OCI-LY7 (cell line): ENCODE data around the gene WDR31. TPM values are rescaled to one million over a fixed set of nuclear protein-coding genes. Genes with fewer than 3 reads are reported as not detected.

Experiments
- BruUV-seq: library from RNA; stranded (reverse); fragments of 400-500 nt; replicated peaks from 2 replicates; lab custom pipeline; 2021; lab: Mats Ljungman, UMichigan
- CTCF ChIA-PET: fragments of 300-600 bp; sonication (Branson Sonifier 250); formaldehyde crosslinking; loops from one replicate; lab custom pipeline; 2022; ENCODE audit warnings: antibody characterized with exemption; ENCODE audit not compliant: unreplicated experiment; lab: Charles Lee
- POLR2A ChIA-PET: fragments of 300-600 bp; sonication (Branson Sonifier 250); formaldehyde crosslinking; loops from one replicate; lab custom pipeline; 2022; ENCODE audit warnings: antibody characterized with exemption; lab: Charles Lee
- DNase-seq: peaks from one replicate; pipeline ENCODE4 v3.0.0-alpha.2; 2015; ENCODE audit warnings: low spot score
- H2AFZ ChIP-seq: fragments of 200-600 bp; sonication (generic), shearing (Covaris generic); 2 replicates; pipeline ENCODE4 v1.6.1; 2014; ENCODE audit warnings: mild to moderate bottlenecking, antibody characterized with exemption, low read length, moderate library complexity
- H3K27ac ChIP-seq: fragments of 200-600 bp; sonication (generic); 2 replicates; pipeline ENCODE4 v1.5.1; 2014; ENCODE audit warnings: mixed run types, low read depth, mild to moderate bottlenecking, moderate library complexity, low read length, inconsistent platforms; ENCODE audit not compliant: poor library complexity, severe bottlenecking
- H3K36me3 ChIP-seq: fragments of 200-600 bp; sonication (generic); 2 replicates; pipeline ENCODE4 v1.6.1; 2014; ENCODE audit warnings: mild to moderate bottlenecking, antibody characterized with exemption, low read length, moderate library complexity, mixed read lengths; ENCODE audit not compliant: insufficient read depth
- H3K4me1 ChIP-seq: fragments of 200-600 bp; sonication (generic); 2 replicates; pipeline ENCODE4 v1.5.1; 2014; ENCODE audit warnings: mild to moderate bottlenecking, low read length; ENCODE audit not compliant: insufficient read depth, poor library complexity, severe bottlenecking
- H3K4me2 ChIP-seq: fragments of 200-600 bp; sonication (generic); 2 replicates; pipeline ENCODE4 v1.6.1; 2014; ENCODE audit warnings: mild to moderate bottlenecking, low read length
- H3K4me3 ChIP-seq: fragments of 200-600 bp; sonication (generic); 2 replicates; pipeline ENCODE4 v1.5.1; 2014; ENCODE audit warnings: mild to moderate bottlenecking, low read depth, low read length; ENCODE audit not compliant: poor library complexity, severe bottlenecking
- H3K79me2 ChIP-seq: fragments of 200-600 bp; sonication (generic); 2 replicates; pipeline ENCODE4 v1.6.1; 2016; ENCODE audit warnings: low read depth, mild to moderate bottlenecking, low read length, moderate library complexity, mixed read lengths; ENCODE audit not compliant: insufficient read depth
- H3K9me2 ChIP-seq: fragments of 200-600 bp; sonication (generic); 2 replicates; pipeline ENCODE4 v1.6.1; 2016; ENCODE audit warnings: mild to moderate bottlenecking, low read length, mixed read lengths; ENCODE audit not compliant: insufficient read depth
- H3K9me3 ChIP-seq: fragments of 200-600 bp; sonication (generic); 2 replicates; pipeline ENCODE4 v1.6.1; 2014; ENCODE audit warnings: mild to moderate bottlenecking, mixed run types, low read length, mixed read lengths
- H4K20me1 ChIP-seq: fragments of 200-600 bp; sonication (generic); 2 replicates; pipeline ENCODE4 v1.6.1; 2014; ENCODE audit warnings: mild to moderate bottlenecking, antibody characterized with exemption, low read length, moderate library complexity, mixed read lengths; ENCODE audit not compliant: insufficient read depth
- EZH2phosphoT487 ChIP-seq: fragments of 200-600 bp; sonication (generic); IDR thresholded peaks from 2 replicates; pipeline ENCODE4 v1.6.1; 2018; ENCODE audit warnings: low read depth, borderline replicate concordance, mild to moderate bottlenecking, mixed run types, antibody characterized with exemption, low read length, moderate library complexity, mixed read lengths
- intact Hi-C: fragments of 100-400 bp; cut with micrococcal nuclease; formaldehyde crosslinking; loops from one replicate; pipeline ENCODE4 v1.10.0; 2022; ENCODE audit not compliant: unreplicated experiment
- total RNA-seq, 2 experiments: library from RNA; depleted of rRNA in 1 of 2; stranded (reverse); fragments of >200 nt in 1 of 2; shearing (Covaris generic) in 1 of 2; gene quantifications; 2 replicates each; pipeline ENCODE4 v1.2.3, GENCODE V29; 2014 to 2022
- TF ChIP-seq, protein P1 (sequence below): fragments of 200-600 bp; sonication (generic); conservative IDR thresholded peaks from 2 replicates; pipeline ENCODE4 v1.5.1; 2014; ENCODE audit warnings: mild to moderate bottlenecking, antibody characterized with exemption, low read length, moderate library complexity, mixed read lengths

Gene WDR31
- total RNA-seq, 2 experiments from 2014 or later, result 0.19 to 1.4 TPM

DNA sequence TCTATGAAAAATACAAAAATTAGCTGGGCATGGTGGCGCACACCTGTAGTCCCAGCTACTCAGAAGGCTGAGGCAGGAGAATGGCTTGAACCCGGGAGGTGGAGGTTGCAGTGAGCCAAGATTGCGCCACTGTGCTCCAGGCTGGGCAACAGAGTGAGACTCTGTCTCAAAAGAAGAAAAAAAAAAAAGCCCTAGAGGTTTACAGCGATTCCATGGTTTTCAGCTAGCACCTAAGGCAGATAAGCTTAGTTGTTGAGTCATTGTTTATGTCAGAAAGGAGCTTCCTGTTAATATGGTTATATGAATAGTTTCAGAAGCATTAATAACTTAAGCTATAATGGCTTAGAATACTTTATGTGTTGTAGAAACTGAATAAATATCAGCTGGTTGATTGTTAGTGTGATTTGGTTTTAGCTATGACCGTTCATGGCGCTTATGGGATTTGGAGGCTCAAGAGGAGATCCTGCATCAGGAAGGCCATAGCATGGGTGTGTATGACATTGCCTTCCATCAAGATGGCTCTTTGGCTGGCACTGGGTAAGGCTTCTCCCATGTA is 49.9 kb downstream of the WDR31 start:
- ChIA-PET POLR2A (interaction anchor here (0.5 to 1.1 kb wide), 6 partner anchors 10 to 597 kb away, joined by 3 to 6 read pairs (median 4); partner anchors contain the start of genes ALAD, CDC26, PRPF4 and WDR31), CTCF (no interaction called here)
- H3K9me3 ChIP-seq, result no peaks in the 10 kb centered on the region
- H3K79me2 ChIP-seq, result no peaks in the 10 kb centered on the region
- H3K4me3 ChIP-seq, result no peak overlapping the region
- no peak overlapping the region for H3K4me2 ChIP-seq
- H2AFZ ChIP-seq, result no peak overlapping the region
- H4K20me1 ChIP-seq, result 0 out of 2 replicates have a peak, but pooled peaks cover 4% of the 10 kb centered on the region
- H3K4me1 ChIP-seq, result no peaks in the 10 kb centered on the region
- no peak overlapping the region for H3K27ac ChIP-seq
- H3K36me3 ChIP-seq, result peaks cover 88% of the 10 kb centered on the region
- intact Hi-C loops, result no loop called here
- BruUV-seq, result no TSS peak
- no peak for DNase-seq
- H3K9me2 ChIP-seq, result no peaks in the 10 kb centered on the region
- no peak for TF ChIP-seq EZH2phosphoT487
- TF ChIP-seq, protein P1, sequence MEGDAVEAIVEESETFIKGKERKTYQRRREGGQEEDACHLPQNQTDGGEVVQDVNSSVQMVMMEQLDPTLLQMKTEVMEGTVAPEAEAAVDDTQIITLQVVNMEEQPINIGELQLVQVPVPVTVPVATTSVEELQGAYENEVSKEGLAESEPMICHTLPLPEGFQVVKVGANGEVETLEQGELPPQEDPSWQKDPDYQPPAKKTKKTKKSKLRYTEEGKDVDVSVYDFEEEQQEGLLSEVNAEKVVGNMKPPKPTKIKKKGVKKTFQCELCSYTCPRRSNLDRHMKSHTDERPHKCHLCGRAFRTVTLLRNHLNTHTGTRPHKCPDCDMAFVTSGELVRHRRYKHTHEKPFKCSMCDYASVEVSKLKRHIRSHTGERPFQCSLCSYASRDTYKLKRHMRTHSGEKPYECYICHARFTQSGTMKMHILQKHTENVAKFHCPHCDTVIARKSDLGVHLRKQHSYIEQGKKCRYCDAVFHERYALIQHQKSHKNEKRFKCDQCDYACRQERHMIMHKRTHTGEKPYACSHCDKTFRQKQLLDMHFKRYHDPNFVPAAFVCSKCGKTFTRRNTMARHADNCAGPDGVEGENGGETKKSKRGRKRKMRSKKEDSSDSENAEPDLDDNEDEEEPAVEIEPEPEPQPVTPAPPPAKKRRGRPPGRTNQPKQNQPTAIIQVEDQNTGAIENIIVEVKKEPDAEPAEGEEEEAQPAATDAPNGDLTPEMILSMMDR, result no peak

GRCh38 chr9:113289091-113289490 is 51.0 kb downstream of the WDR31 start:
- H3K4me1 ChIP-seq, result no peaks in the 10 kb centered on the region

GRCh38 chr9:113281356-113281755 is 58.7 kb downstream of the WDR31 start:
- Histone ChIP-seq H3K4me3 (no peak overlapping the region), H3K4me2 (no peak overlapping the region), H2AFZ (no peak overlapping the region), H4K20me1 (peaks cover 2% of the 10 kb centered on the region; the same call in 1 of the 2 replicates), H3K4me1 (peaks cover 20% of the 10 kb centered on the region), H3K36me3 (peaks cover 90% of the 10 kb centered on the region), H3K9me2 (no peaks in the 10 kb centered on the region), H3K27ac (no peak overlapping the region), H3K9me3 (no peaks in the 10 kb centered on the region), H3K79me2 (peaks cover 23% of the 10 kb centered on the region)
- TF ChIP-seq, protein P1, result no peak
- TF ChIP-seq EZH2phosphoT487, result no peak
- intact Hi-C loops, result no loop called here
- no TSS peak for BruUV-seq
- no peak for DNase-seq
- ChIA-PET CTCF (no interaction called here), POLR2A (no interaction called here)

More at GRCh38 chr9:113289091-113289490, 51.0 kb downstream of the WDR31 start:
- intact Hi-C loops, result no loop called here
- BruUV-seq, result no TSS peak
- ChIA-PET CTCF (no interaction called here), POLR2A (no interaction called here)
- 0 out of 2 replicates have a peak, but pooled peaks cover 4% of the 10 kb centered on the region for H4K20me1 ChIP-seq
- no peak overlapping the region for H3K4me2 ChIP-seq
- no peaks in the 10 kb centered on the region for H3K79me2 ChIP-seq
- peaks cover 96% of the 10 kb centered on the region for H3K36me3 ChIP-seq
- H2AFZ ChIP-seq, result no peak overlapping the region
- TF ChIP-seq, protein P1, result no peak
- TF ChIP-seq EZH2phosphoT487, result no peak
- no peaks in the 10 kb centered on the region for H3K9me3 ChIP-seq
- no peak overlapping the region for H3K4me3 ChIP-seq
- no peaks in the 10 kb centered on the region for H3K9me2 ChIP-seq
- no peak for DNase-seq
- no peak overlapping the region for H3K27ac ChIP-seq
